Left lung (tissue), 10 donors: ENCODE data around the gene CHD1L. TPM values are rescaled to one million over a fixed set of nuclear protein-coding genes. Genes with fewer than 3 reads are reported as not detected.

ENCODE experiments used
- ATAC-seq: fragments of 200-7000 bp; cut with Tn5 transposase; one replicate; pipeline ENCODE4 v1.9.1; 2020; ENCODE audit warnings: moderate library complexity
- DNase-seq, 4 donors: peaks; one replicate each; pipeline ENCODE4 v3.0.0-alpha.2; 2013 to 2020
- H3K27ac ChIP-seq, 2 donors: fragments of 200-600 bp; sonication (generic) in 1 of 2; one replicate each; pipeline versions ENCODE4 v1.5.0 to v1.8.0; 2020 to 2021
- H3K27me3 ChIP-seq, 2 donors: fragments of 200-600 bp; sonication (generic) in 1 of 2; one replicate each; pipeline versions ENCODE4 v1.5.0 to v1.8.0; 2020 to 2021
- H3K36me3 ChIP-seq, 2 donors: fragments of 200-600 bp; sonication (generic) in 1 of 2; one replicate each; pipeline versions ENCODE4 v1.5.0 to v1.8.0; 2020 to 2021
- H3K4me1 ChIP-seq, 2 donors: fragments of 200-600 bp; one replicate each; pipeline ENCODE4 v1.8.0; 2021
- H3K4me3 ChIP-seq, 2 donors: fragments of 200-600 bp; sonication (generic) in 1 of 2; one replicate each; pipeline versions ENCODE4 v1.5.0 to v1.8.0; 2020 to 2021; ENCODE audit warnings: mild to moderate bottlenecking in 1 of 2
- H3K9me3 ChIP-seq, 2 donors: fragments of 200-600 bp; sonication (generic) in 1 of 2; one replicate each; pipeline versions ENCODE4 v1.5.0 to v1.8.0; 2020 to 2021
- intact Hi-C, 2 donors: fragments of 100-400 bp; cut with DNase I; formaldehyde crosslinking; loops; one replicate each; pipeline versions ENCODE4 v1.11.2 to v1.14.2; 2022
- polyA plus RNA-seq, 6 donors: library from polyadenylated mRNA; unstranded; fragments of 120-200 nt; gene quantifications; one replicate each; pipeline ENCODE4 v1.2.1, GENCODE V29; 2013; ENCODE audit not compliant: insufficient read length in 6 of 6
- total RNA-seq, 2 donors: library from RNA; stranded (reverse); fragmentation: NEBNext Ultra II Directional; extraction: Animal tissue kit (Norgen Biotek cat#: 25700); gene quantifications; one replicate each; pipeline ENCODE4 v1.2.1, GENCODE V29; 2021
- TF ChIP-seq, protein P1 (sequence below), 2 donors: fragments of 200-600 bp; sonication (generic) in 1 of 2; IDR thresholded peaks; one replicate each; pipeline versions ENCODE4 v1.5.0 to v1.8.0; 2021; ENCODE audit warnings: antibody characterized with exemption in 2 of 2
- donor health status: DM: no; HTN: yes; CAD: no.
- donor health status: DM: no; HTN: no; CAD: no.

Gene CHD1L
- total and polyA plus RNA-seq, 8 donors, result 36.2 to 72.0 (median 60.7) TPM

DNA sequence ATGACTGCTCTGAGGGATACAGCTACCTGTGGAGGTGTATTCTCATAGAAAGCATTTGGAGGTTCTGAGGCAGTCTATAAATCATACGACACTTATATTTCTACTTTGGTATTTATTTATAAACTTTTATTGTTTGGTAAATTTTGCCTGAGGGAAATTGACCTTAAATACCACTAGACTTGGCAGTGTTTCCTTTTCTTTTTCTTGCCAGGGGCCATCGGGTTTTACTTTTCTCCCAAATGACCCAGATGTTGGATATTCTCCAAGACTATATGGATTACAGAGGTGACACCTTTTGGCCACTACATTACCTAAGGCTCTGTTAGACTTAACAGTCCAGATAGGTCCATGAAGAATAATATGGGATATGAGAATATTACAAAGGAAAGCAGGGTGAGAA lies 28.2 kb downstream of the CHD1L start:
- TF ChIP-seq, protein P1, sequence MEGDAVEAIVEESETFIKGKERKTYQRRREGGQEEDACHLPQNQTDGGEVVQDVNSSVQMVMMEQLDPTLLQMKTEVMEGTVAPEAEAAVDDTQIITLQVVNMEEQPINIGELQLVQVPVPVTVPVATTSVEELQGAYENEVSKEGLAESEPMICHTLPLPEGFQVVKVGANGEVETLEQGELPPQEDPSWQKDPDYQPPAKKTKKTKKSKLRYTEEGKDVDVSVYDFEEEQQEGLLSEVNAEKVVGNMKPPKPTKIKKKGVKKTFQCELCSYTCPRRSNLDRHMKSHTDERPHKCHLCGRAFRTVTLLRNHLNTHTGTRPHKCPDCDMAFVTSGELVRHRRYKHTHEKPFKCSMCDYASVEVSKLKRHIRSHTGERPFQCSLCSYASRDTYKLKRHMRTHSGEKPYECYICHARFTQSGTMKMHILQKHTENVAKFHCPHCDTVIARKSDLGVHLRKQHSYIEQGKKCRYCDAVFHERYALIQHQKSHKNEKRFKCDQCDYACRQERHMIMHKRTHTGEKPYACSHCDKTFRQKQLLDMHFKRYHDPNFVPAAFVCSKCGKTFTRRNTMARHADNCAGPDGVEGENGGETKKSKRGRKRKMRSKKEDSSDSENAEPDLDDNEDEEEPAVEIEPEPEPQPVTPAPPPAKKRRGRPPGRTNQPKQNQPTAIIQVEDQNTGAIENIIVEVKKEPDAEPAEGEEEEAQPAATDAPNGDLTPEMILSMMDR (IDR thresholded peaks at IDR 0.05), result no peak
- DNase-seq (no peak), ATAC-seq (no peak)
- Histone ChIP-seq H3K4me3 (no peak overlapping the region), H3K4me1 (peaks cover 0 to 10% of the 10 kb centered on the region in 2 donors), H3K36me3 (peaks cover 0 to 78% of the 10 kb centered on the region in 2 donors), H3K9me3 (no peaks in the 10 kb centered on the region), H3K27ac (no peak overlapping the region), H3K27me3 (no peaks in the 10 kb centered on the region)
- intact Hi-C loops, result no loop called here

DNA sequence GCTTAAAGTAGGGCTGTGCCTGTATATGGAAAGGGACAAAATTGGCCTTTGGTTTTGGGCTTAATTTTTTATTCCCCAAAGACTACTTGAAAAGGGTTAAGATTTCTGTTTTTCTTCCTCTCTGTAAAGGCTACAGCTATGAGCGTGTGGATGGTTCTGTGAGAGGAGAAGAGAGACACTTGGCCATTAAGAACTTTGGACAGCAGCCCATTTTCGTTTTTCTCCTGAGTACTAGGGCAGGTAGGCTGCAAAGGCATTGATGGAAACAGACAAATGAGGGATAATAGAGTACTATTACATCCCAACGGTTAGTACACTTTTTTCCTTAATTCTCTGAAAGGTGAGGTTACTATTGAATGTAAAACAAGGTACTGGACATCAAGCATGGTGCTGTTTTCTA lies 29.6 kb downstream of the CHD1L start:
- H3K27ac ChIP-seq, result no peak overlapping the region
- no peaks in the 10 kb centered on the region for H3K27me3 ChIP-seq
- DNase-seq, result no peak
- H3K36me3 ChIP-seq, result peaks cover 0 to 78% of the 10 kb centered on the region in 2 donors
- ATAC-seq, result no peak
- no peak overlapping the region for H3K4me3 ChIP-seq
- peaks cover 0 to 10% of the 10 kb centered on the region in 2 donors for H3K4me1 ChIP-seq
- H3K9me3 ChIP-seq, result no peaks in the 10 kb centered on the region
- intact Hi-C loops, result no loop called here
- TF ChIP-seq, protein P1 (IDR thresholded peaks at IDR 0.05), result no peak

DNA sequence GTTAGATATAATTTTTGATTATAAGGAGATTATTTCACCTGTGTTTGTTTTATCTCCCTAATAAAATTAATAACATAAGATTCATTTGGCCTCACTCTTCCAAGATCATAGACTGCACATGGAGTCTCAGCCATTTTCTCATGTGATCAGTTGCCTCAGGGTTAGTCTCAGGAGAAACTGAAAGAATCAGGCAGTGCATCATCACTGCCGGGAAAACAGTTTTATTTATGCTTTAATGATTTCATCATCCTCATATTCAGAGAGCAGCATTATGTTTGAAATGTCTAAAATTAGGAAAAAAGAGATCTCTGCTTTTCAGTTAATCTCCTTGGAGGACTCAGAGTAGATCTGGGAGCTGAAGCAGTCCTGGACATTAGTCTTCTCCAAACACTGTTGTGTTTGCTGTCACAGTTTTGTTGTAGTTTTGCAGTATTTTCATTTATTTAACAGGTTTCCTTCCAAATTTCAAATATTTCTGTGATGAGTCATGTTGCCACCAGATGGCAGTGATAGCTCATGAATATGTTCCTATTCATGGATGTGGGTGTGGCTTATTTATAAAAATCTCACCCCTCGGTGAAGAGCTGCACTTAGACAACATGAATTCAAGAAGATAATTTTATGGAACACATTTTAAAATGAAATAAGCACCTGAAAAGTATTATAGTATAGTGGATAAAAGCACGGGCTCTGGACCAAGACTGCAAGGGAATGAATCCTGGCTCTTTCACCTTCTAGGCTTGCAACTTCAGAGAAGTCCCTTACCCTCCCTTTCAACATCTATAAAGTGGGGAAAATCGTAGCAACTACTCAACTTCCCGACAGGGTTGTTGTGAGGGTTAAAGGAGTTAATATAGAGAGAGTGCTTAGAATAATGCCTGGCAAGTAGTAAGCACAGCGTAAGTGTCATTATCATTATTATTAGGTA lies 31.2 kb downstream of the CHD1L start:
- ATAC-seq (peak; percentile 87), DNase-seq (peak in 2 of 4 donors; percentile 46 to 69)
- Histone ChIP-seq H3K36me3 (peaks cover 0 to 75% of the 10 kb centered on the region in 2 donors), H3K9me3 (no peaks in the 10 kb centered on the region), H3K4me3 (no peak overlapping the region), H3K27ac (peak overlapping the region; percentile 0 to 36), H3K4me1 (peaks cover 0 to 10% of the 10 kb centered on the region in 2 donors), H3K27me3 (no peaks in the 10 kb centered on the region)
- intact Hi-C loops, result no loop called here
- TF ChIP-seq, protein P1 (IDR thresholded peaks at IDR 0.05), result peak; percentile 33 to 46

DNA sequence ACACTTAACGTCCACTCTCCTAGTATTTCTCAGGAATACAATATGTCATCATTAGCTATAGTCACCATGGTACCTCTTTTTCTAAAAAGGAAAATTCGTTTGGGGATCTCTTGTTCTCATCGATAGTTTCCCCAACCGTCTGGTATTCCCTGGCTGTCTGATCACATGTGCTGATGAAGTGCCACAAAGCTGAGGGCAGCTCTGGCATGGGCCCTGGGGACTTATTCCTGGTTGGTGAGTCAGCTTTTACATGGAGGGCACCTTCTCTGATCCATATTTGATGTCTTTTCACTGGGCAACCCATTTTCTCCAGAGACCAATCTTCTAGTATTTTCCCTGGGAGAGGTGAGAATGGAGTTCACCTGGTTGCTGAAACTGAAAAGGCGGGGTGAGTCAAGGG lies 39.5 kb downstream of the CHD1L start:
- no peaks in the 10 kb centered on the region for H3K4me1 ChIP-seq
- no peak for DNase-seq
- ATAC-seq, result no peak
- TF ChIP-seq, protein P1 (IDR thresholded peaks at IDR 0.05), result no peak
- H3K27ac ChIP-seq, result no peak overlapping the region
- H3K9me3 ChIP-seq, result no peaks in the 10 kb centered on the region
- peaks cover 0 to 89% of the 10 kb centered on the region in 2 donors for H3K36me3 ChIP-seq
- H3K4me3 ChIP-seq, result no peak overlapping the region
- intact Hi-C loops, result no loop called here
- H3K27me3 ChIP-seq, result no peaks in the 10 kb centered on the region

DNA sequence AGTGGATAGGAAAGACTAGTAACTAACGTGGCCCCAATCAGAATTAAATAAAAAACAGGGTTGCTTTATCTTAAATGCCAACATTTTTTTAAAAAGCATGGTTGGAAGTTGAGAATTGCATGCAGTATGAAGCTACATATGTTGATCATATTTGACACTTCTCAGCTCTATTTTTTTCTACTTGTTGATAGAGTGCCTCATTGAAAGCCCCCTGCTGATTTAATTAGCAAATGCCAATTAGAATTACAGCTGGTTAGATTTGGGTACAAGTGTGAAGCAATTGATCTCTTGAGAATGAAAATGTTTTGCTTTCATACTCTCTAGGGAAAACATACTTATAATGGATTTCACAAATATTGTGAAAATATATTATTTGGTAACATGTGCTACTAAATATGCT lies 40.5 kb downstream of the CHD1L start:
- Histone ChIP-seq H3K4me3 (no peak overlapping the region), H3K27ac (no peak overlapping the region), H3K4me1 (no peaks in the 10 kb centered on the region), H3K36me3 (peaks cover 0 to 89% of the 10 kb centered on the region in 2 donors), H3K9me3 (no peaks in the 10 kb centered on the region), H3K27me3 (no peaks in the 10 kb centered on the region)
- TF ChIP-seq, protein P1 (IDR thresholded peaks at IDR 0.05), result no peak
- intact Hi-C loops, result no loop called here
- DNase-seq, result no peak
- ATAC-seq, result no peak
